BJ (cell line): ENCODE measurements around the gene VLDLR. TPM values are rescaled to one million over a fixed set of nuclear protein-coding genes. Genes with fewer than 3 reads are reported as not detected.

Experiments used
- CTCF ChIA-PET: fragments of 350-600 bp; formaldehyde crosslinking; extraction: SDS; loops from one replicate; lab custom pipeline; 2021; ENCODE audit warnings: antibody characterized with exemption, inconsistent platforms; lab: Yijun Ruan, JAX
- POLR2A ChIA-PET: fragments of 300-600 bp; sonication (Branson Sonifier 250); formaldehyde crosslinking; extraction: SDS; loops from one replicate; lab custom pipeline; 2021; ENCODE audit warnings: antibody characterized with exemption; lab: Charles Lee
- DNase-seq: peaks from one replicate; pipeline ENCODE4 v3.0.0-alpha.2; 2011; ENCODE audit warnings: low read depth
- H3K27me3 ChIP-seq: 2 replicates; pipeline ENCODE4 v1.6.0; 2011; ENCODE audit warnings: low read length; ENCODE audit not compliant: control insufficient read depth, insufficient read depth
- H3K36me3 ChIP-seq: 2 replicates; pipeline ENCODE4 v1.5.1; 2011; ENCODE audit warnings: low read length; ENCODE audit not compliant: control insufficient read depth, insufficient read depth
- H3K4me3 ChIP-seq: 2 replicates; pipeline ENCODE4 v1.5.1; 2011; ENCODE audit warnings: low read depth, mild to moderate bottlenecking, control low read depth, low read length
- polyA plus RNA-seq: library from polyadenylated mRNA; depleted of rRNA; stranded (reverse); fragments of >200 nt; gene quantifications from 2 replicates; pipeline ENCODE4 v1.2.3, GENCODE V29; 2011
- TF ChIP-seq, protein P1 (sequence below): IDR thresholded peaks from 2 replicates; pipeline ENCODE4 v1.5.1; 2011; ENCODE audit warnings: low read depth, mild to moderate bottlenecking, control low read depth, inconsistent platforms, low read length, moderate library complexity; ENCODE audit not compliant: insufficient read depth

The VLDLR gene
- polyA plus RNA-seq, 1 experiment, result 34.4 TPM

- no peak overlapping the region for H3K4me3 ChIP-seq
- POLR2A ChIA-PET, result no interaction called here
- peak; percentile 79 for DNase-seq
- no peaks in the 10 kb centered on the region for H3K27me3 ChIP-seq
- TF ChIP-seq, protein P1, sequence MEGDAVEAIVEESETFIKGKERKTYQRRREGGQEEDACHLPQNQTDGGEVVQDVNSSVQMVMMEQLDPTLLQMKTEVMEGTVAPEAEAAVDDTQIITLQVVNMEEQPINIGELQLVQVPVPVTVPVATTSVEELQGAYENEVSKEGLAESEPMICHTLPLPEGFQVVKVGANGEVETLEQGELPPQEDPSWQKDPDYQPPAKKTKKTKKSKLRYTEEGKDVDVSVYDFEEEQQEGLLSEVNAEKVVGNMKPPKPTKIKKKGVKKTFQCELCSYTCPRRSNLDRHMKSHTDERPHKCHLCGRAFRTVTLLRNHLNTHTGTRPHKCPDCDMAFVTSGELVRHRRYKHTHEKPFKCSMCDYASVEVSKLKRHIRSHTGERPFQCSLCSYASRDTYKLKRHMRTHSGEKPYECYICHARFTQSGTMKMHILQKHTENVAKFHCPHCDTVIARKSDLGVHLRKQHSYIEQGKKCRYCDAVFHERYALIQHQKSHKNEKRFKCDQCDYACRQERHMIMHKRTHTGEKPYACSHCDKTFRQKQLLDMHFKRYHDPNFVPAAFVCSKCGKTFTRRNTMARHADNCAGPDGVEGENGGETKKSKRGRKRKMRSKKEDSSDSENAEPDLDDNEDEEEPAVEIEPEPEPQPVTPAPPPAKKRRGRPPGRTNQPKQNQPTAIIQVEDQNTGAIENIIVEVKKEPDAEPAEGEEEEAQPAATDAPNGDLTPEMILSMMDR, result no peak
- H3K36me3 ChIP-seq, result peaks cover 6% of the 10 kb centered on the region
- CTCF ChIA-PET, result interaction anchor here (0.6 kb wide), 2 partner anchors 385 to 466 kb away, joined by 3 read pairs; no protein-coding TSS in a partner anchor
These were observed 33.9 kb downstream of the VLDLR start for GRCh38 chr9:2655411-2655901.

DNA sequence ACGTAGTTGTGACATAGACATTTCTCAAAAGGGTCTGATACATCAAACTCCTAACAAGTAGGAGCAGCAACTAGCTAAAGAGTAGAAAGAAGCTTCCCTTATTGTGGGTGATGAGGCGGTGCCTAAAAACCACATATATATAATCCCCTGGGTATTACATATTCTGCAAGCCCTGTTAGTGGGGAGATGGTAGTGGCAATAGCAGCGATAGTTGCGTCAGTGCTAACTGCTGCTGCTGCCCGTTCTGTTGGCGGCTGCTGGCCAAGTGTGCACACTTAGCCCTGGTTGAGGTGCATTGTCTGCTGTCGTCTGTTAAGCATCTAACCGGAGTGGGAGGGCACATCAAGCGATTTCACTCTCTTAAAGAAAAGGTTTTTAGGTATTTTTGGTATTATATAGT is 35.8 kb downstream of the VLDLR start:
- ChIA-PET POLR2A (no interaction called here), CTCF (interaction anchor here (0.5 kb wide), 1 partner anchor 97 kb away, joined by 3 read pairs; no protein-coding TSS in a partner anchor)
- Histone ChIP-seq H3K4me3 (no peak overlapping the region), H3K27me3 (no peaks in the 10 kb centered on the region), H3K36me3 (peaks cover 4% of the 10 kb centered on the region)
- TF ChIP-seq, protein P1, result no peak
- DNase-seq, result no peak

GRCh38 chr9:2662496-2662895 is 40.9 kb downstream of the VLDLR start:
- ChIA-PET POLR2A (no interaction called here), CTCF (interaction anchor here (1.1 kb wide), 1 partner anchor 62 kb away, joined by 3 read pairs; no protein-coding TSS in a partner anchor)
- H3K4me3 ChIP-seq, result no peak overlapping the region
- TF ChIP-seq, protein P1, result no peak
- H3K27me3 ChIP-seq, result no peaks in the 10 kb centered on the region
- H3K36me3 ChIP-seq, result no peaks in the 10 kb centered on the region
- no peak for DNase-seq

DNA sequence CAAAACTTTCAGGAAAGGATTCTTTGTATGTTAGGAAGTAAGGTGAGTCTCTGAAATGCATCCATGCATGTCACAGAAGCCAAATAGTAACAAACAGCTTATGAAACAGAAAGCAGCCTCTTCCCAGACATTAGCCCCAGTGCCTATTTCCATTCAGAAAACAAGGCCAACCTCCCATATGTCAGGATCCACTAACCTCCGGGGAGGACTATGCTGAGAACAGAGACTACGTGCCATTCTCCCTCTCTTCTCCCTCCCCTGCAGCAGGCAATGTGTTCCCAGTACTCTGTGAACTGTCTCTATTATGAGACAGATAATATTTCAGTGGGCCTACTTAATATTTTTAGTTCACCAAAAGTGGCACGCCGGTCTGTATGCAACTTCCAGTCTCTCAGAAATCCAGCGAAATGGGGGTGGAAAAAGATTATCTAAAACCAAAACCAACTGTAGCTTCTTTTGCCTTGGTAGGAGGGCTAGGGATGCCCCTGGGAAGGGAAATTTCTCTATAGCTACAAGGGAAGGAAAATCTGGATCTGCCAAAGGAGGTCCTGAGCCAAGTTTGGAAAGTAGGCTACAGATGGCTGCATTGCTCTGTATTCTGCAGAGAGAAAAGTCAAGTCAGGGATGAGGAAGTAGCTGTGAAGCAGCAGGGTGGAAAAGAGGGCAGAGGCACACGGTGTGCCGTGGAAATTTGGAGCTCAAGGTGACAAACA is 42.0 kb downstream of the VLDLR start:
- ChIA-PET POLR2A (no interaction called here), CTCF (interaction anchor here (0.6 to 1.1 kb wide), 5 partner anchors 9 to 242 kb away, joined by 3 to 4 read pairs (median 3); no protein-coding TSS in a partner anchor)
- Histone ChIP-seq H3K27me3 (no peaks in the 10 kb centered on the region), H3K4me3 (no peak overlapping the region), H3K36me3 (no peaks in the 10 kb centered on the region)
- TF ChIP-seq, protein P1, result no peak
- no peak for DNase-seq
